Urinary bladder (tissue), 4 donors: ENCODE results near the gene COL6A2. TPM values are rescaled to one million over a fixed set of nuclear protein-coding genes. Genes with fewer than 3 reads are reported as not detected.
"Not testable (repeated sequence)": the region's sequence is repeated elsewhere in the genome, so short reads cannot be mapped to it uniquely, and the experiment has no call there.

Source experiments
- DNase-seq: peaks from one replicate; pipeline ENCODE4 v3.0.0-alpha.2; 2015; ENCODE audit errors: extremely low spot score
- H3K27ac ChIP-seq: one replicate; pipeline ENCODE4 v1.5.1; 2013; ENCODE audit warnings: low read depth, mild to moderate bottlenecking, moderate library complexity
- H3K36me3 ChIP-seq: one replicate; pipeline ENCODE4 v1.6.1; 2013; ENCODE audit warnings: mild to moderate bottlenecking, moderate library complexity; ENCODE audit not compliant: insufficient read depth
- H3K4me1 ChIP-seq: one replicate; pipeline ENCODE4 v1.6.1; 2013; ENCODE audit warnings: mild to moderate bottlenecking, moderate library complexity; ENCODE audit not compliant: insufficient read depth
- H3K4me3 ChIP-seq: one replicate; pipeline ENCODE4 v1.5.1; 2013; ENCODE audit warnings: low read depth, low read length
- WGBS: extraction: QIAGEN DNeasy Blood & Tissue Kit; methylation state at CpG from one replicate; pipeline ENCODE4 v1.1.7; 2013; 5-methylcytosine and 5-hydroxymethylcytosine counted together
- polyA plus RNA-seq: library from polyadenylated mRNA; stranded (reverse); fragments of 200-250 nt; gene quantifications from one replicate; pipeline ENCODE4 v1.2.3, GENCODE V29; 2013
- total RNA-seq: library from RNA; depleted of rRNA; stranded (reverse); fragments of >200 nt; gene quantifications from one replicate; pipeline ENCODE4 v1.2.3, GENCODE V29; 2014
- donor health status: healthy with polysubstance abuse.
- donor health status: healthy.

Gene COL6A2
- total and polyA plus RNA-seq, 2 donors, result 1,109 to 1,471 TPM

GRCh38 chr21:46064870-46065214 lies 33.1 kb upstream of the COL6A2 start:
- WGBS, result 50% methylated on average over 13 of the region's 13 CpGs
- Histone ChIP-seq H3K36me3 (no peaks in the 10 kb centered on the region), H3K4me3 (no peak overlapping the region), H3K4me1 (peaks cover 1% of the 10 kb centered on the region), H3K27ac (peak overlapping the region; percentile 61)
- no peak for DNase-seq

- H3K27ac ChIP-seq, result peak overlapping the region; percentile 72
- peak; percentile 43 for DNase-seq
- 11% methylated on average over 22 of the region's 22 CpGs for WGBS
- no peaks in the 10 kb centered on the region for H3K36me3 ChIP-seq
- H3K4me1 ChIP-seq, result peaks cover 1% of the 10 kb centered on the region
- H3K4me3 ChIP-seq, result no peak overlapping the region
These were observed 32.5 kb upstream of the COL6A2 start for GRCh38 chr21:46065215-46065913.

- peak overlapping the region; percentile 72 for H3K27ac ChIP-seq
- no peak for DNase-seq
- no peak overlapping the region for H3K4me3 ChIP-seq
- 25% methylated on average over 23 of the region's 23 CpGs for WGBS
- no peaks in the 10 kb centered on the region for H3K36me3 ChIP-seq
- peaks cover 1% of the 10 kb centered on the region for H3K4me1 ChIP-seq
These were observed 31.9 kb upstream of the COL6A2 start for GRCh38 chr21:46065914-46066551.

GRCh38 chr21:46066591-46067331 lies 31.2 kb upstream of the COL6A2 start:
- Histone ChIP-seq H3K36me3 (no peaks in the 10 kb centered on the region), H3K4me1 (peaks cover 1% of the 10 kb centered on the region), H3K27ac (peak overlapping the region; percentile 45), H3K4me3 (no peak overlapping the region)
- DNase-seq, result no peak
- WGBS, result 19% methylated on average over 29 of the region's 29 CpGs

- Histone ChIP-seq H3K4me1 (peaks cover 1% of the 10 kb centered on the region), H3K36me3 (no peaks in the 10 kb centered on the region), H3K4me3 (no peak overlapping the region), H3K27ac (peak overlapping the region; percentile 43)
- DNase-seq, result no peak
- 77% methylated on average over 32 of the region's 32 CpGs for WGBS
These were observed 30.3 kb upstream of the COL6A2 start for GRCh38 chr21:46067505-46068201.

GRCh38 chr21:46068516-46069079 lies 29.3 kb upstream of the COL6A2 start:
- no peak for DNase-seq
- 62% methylated on average over 14 of the region's 14 CpGs for WGBS
- no peak overlapping the region for H3K27ac ChIP-seq
- no peaks in the 10 kb centered on the region for H3K36me3 ChIP-seq
- H3K4me1 ChIP-seq, result peaks cover 1% of the 10 kb centered on the region
- no peak overlapping the region for H3K4me3 ChIP-seq

- 65% methylated on average over 10 of the region's 13 CpGs for WGBS
- Histone ChIP-seq H3K4me3 (no peak overlapping the region), H3K4me1 (peaks cover 1% of the 10 kb centered on the region), H3K36me3 (no peaks in the 10 kb centered on the region), H3K27ac (no peak overlapping the region)
- DNase-seq, result no peak
These were observed 28.7 kb upstream of the COL6A2 start for GRCh38 chr21:46069166-46069565.

GRCh38 chr21:46069719-46070279 lies 28.1 kb upstream of the COL6A2 start:
- H3K27ac ChIP-seq, result no peak overlapping the region
- H3K4me1 ChIP-seq, result peaks cover 1% of the 10 kb centered on the region
- WGBS, result 86% methylated on average over 21 of the region's 21 CpGs
- DNase-seq, result no peak
- no peaks in the 10 kb centered on the region for H3K36me3 ChIP-seq
- no peak overlapping the region for H3K4me3 ChIP-seq

- H3K36me3 ChIP-seq, result no peaks in the 10 kb centered on the region
- WGBS, result 85% methylated on average over 13 of the region's 13 CpGs
- DNase-seq, result no peak
- no peak overlapping the region for H3K27ac ChIP-seq
- peaks cover 1% of the 10 kb centered on the region for H3K4me1 ChIP-seq
- H3K4me3 ChIP-seq, result no peak overlapping the region
These were observed 26.8 kb upstream of the COL6A2 start for GRCh38 chr21:46071082-46071481.

- not testable (repeated sequence) for H3K4me3 ChIP-seq, H3K27ac ChIP-seq, DNase-seq, H3K36me3 ChIP-seq, H3K4me1 ChIP-seq
- 96% methylated on average over 8 of the region's 8 CpGs for WGBS
These were observed 21.2 kb upstream of the COL6A2 start for GRCh38 chr21:46076724-46077123.

GRCh38 chr21:46077674-46078101 lies 20.2 kb upstream of the COL6A2 start:
- Histone ChIP-seq H3K36me3 (no peaks in the 10 kb centered on the region), H3K4me1 (no peaks in the 10 kb centered on the region), H3K4me3 (no peak overlapping the region), H3K27ac (no peak overlapping the region)
- no peak for DNase-seq
- WGBS, result 95% methylated on average over 19 of the region's 19 CpGs

- 89% methylated on average over 23 of the region's 23 CpGs for WGBS
- no peak overlapping the region for H3K27ac ChIP-seq
These were observed 19.5 kb upstream of the COL6A2 start for GRCh38 chr21:46078322-46078977.

GRCh38 chr21:46078978-46079351 lies 18.9 kb upstream of the COL6A2 start:
- no peaks in the 10 kb centered on the region for H3K4me1 ChIP-seq
- 59% methylated on average over 6 of the region's 6 CpGs for WGBS
- no peaks in the 10 kb centered on the region for H3K36me3 ChIP-seq
- H3K4me3 ChIP-seq, result no peak overlapping the region
- no peak for DNase-seq
- no peak overlapping the region for H3K27ac ChIP-seq

More at GRCh38 chr21:46078322-46078977, 19.5 kb upstream of the COL6A2 start:
- DNase-seq, result no peak
- no peaks in the 10 kb centered on the region for H3K4me1 ChIP-seq
- H3K4me3 ChIP-seq, result no peak overlapping the region
- H3K36me3 ChIP-seq, result no peaks in the 10 kb centered on the region
